Measurements from ENCODE around the gene NCS1.

- TF ChIP-seq CTCF (IDR thresholded peaks at IDR 0.05; ENCODE audit: low read depth, low read length) = no peak
- no peak for TF ChIP-seq EZH2phosphoT487 (IDR thresholded peaks at IDR 0.05; ENCODE audit: low read depth)
Observed at GRCh38 chr9:130214776-130215340, 42.7 kb downstream of the NCS1 start.
